H9 (cell line): ENCODE results near the gene ERAS. TPM values are rescaled to one million over a fixed set of nuclear protein-coding genes. Genes with fewer than 3 reads are reported as not detected.

Experiments used
- DNase-seq: peaks from one replicate; pipeline ENCODE4 v3.0.0-alpha.2; 2017
- H2AFZ ChIP-seq: one replicate; pipeline ENCODE4 v1.6.1; 2013; ENCODE audit warnings: mild to moderate bottlenecking, low read length, control low read depth, moderate library complexity
- H2AK5ac ChIP-seq: 2 replicates; pipeline ENCODE4 v1.6.1; 2013; ENCODE audit warnings: low read length, control low read depth, mixed read lengths; ENCODE audit not compliant: insufficient read length
- H2BK120ac ChIP-seq: one replicate; pipeline ENCODE4 v1.6.1; 2013; ENCODE audit warnings: low read depth, mild to moderate bottlenecking, low read length, control low read depth, inconsistent platforms; ENCODE audit not compliant: poor library complexity, severe bottlenecking
- H2BK12ac ChIP-seq: 2 replicates; pipeline ENCODE4 v1.6.1; 2013; ENCODE audit warnings: low read length, control low read depth, mixed read lengths, low read depth; ENCODE audit not compliant: insufficient read length
- H2BK15ac ChIP-seq: 2 replicates; pipeline ENCODE4 v1.6.1; 2013; ENCODE audit warnings: low read depth, low read length, control low read depth
- H2BK20ac ChIP-seq: one replicate; pipeline ENCODE4 v1.6.1; 2013; ENCODE audit warnings: low read depth, mild to moderate bottlenecking, low read length, control low read depth, inconsistent platforms; ENCODE audit not compliant: poor library complexity, severe bottlenecking
- H2BK5ac ChIP-seq: 2 replicates; pipeline ENCODE4 v1.6.1; 2013; ENCODE audit warnings: low read length, control low read depth, mixed read lengths; ENCODE audit not compliant: insufficient read length
- H3K14ac ChIP-seq: 2 replicates; pipeline ENCODE4 v1.6.1; 2013; ENCODE audit warnings: low read length, control low read depth; ENCODE audit not compliant: insufficient read depth
- H3K18ac ChIP-seq: 2 replicates; pipeline ENCODE4 v1.6.1; 2013; ENCODE audit warnings: low read depth, mild to moderate bottlenecking, mixed read lengths, low read length, control low read depth; ENCODE audit not compliant: insufficient read length
- H3K23ac ChIP-seq: 2 replicates; pipeline ENCODE4 v1.6.1; 2013; ENCODE audit warnings: low read length, control low read depth, mixed read lengths, low read depth; ENCODE audit not compliant: insufficient read length
- H3K23me2 ChIP-seq: 2 replicates; pipeline ENCODE4 v1.6.1; 2013; ENCODE audit warnings: low read depth, mild to moderate bottlenecking, mixed read lengths, low read length, control low read depth; ENCODE audit not compliant: insufficient read length, poor library complexity, severe bottlenecking
- H3K27ac ChIP-seq: 2 replicates; pipeline ENCODE4 v1.5.1; 2013; ENCODE audit warnings: low read length, control low read depth, mixed read lengths, low read depth; ENCODE audit not compliant: insufficient read length
- H3K27me3 ChIP-seq: 2 replicates; pipeline ENCODE4 v1.6.1; 2013; ENCODE audit warnings: low read length, control low read depth, inconsistent platforms; ENCODE audit not compliant: insufficient read depth
- H3K4ac ChIP-seq: 2 replicates; pipeline ENCODE4 v1.6.1; 2013; ENCODE audit warnings: low read depth, mild to moderate bottlenecking, control low read depth, inconsistent platforms, low read length, moderate library complexity
- H3K4me1 ChIP-seq: 2 replicates; pipeline ENCODE4 v1.6.1; 2013; ENCODE audit warnings: low read length, control low read depth, inconsistent platforms; ENCODE audit not compliant: insufficient read depth
- H3K4me2 ChIP-seq: 2 replicates; pipeline ENCODE4 v1.6.1; 2013; ENCODE audit warnings: low read length, control low read depth, mixed read lengths; ENCODE audit not compliant: insufficient read length, insufficient read depth
- H3K56ac ChIP-seq: 2 replicates; pipeline ENCODE4 v1.6.1; 2013; ENCODE audit warnings: low read depth, mild to moderate bottlenecking, mixed read lengths, low read length, control low read depth; ENCODE audit not compliant: insufficient read length
- H3K79me1 ChIP-seq: 2 replicates; pipeline ENCODE4 v1.6.1; 2013; ENCODE audit warnings: low read depth, mild to moderate bottlenecking, moderate library complexity, low read length, control low read depth, inconsistent platforms; ENCODE audit not compliant: insufficient read depth, poor library complexity, severe bottlenecking
- H3K79me2 ChIP-seq: 2 replicates; pipeline ENCODE4 v1.6.1; 2013; ENCODE audit warnings: low read length, control low read depth, inconsistent platforms; ENCODE audit not compliant: insufficient read depth
- H3K9ac ChIP-seq: 2 replicates; pipeline ENCODE4 v1.6.1; 2013; ENCODE audit warnings: low read length, control low read depth, mixed read lengths; ENCODE audit not compliant: insufficient read length; ENCODE audit errors: extremely low read depth
- H3K9me3 ChIP-seq: one replicate; pipeline ENCODE4 v1.6.1; 2013; ENCODE audit warnings: low read depth, low read length, inconsistent platforms; ENCODE audit not compliant: control insufficient read depth
- H3T11ph ChIP-seq: one replicate; pipeline ENCODE4 v1.6.1; 2013; ENCODE audit warnings: mild to moderate bottlenecking, low read length, control low read depth, inconsistent platforms
- H4K20me1 ChIP-seq: one replicate; pipeline ENCODE4 v1.6.1; 2013; ENCODE audit not compliant: control insufficient read depth, insufficient read length, insufficient read depth
- H4K5ac ChIP-seq: 2 replicates; pipeline ENCODE4 v1.6.1; 2013; ENCODE audit warnings: low read depth, mild to moderate bottlenecking, mixed read lengths, low read length, control low read depth; ENCODE audit not compliant: insufficient read length
- H4K8ac ChIP-seq: replicated peaks from 2 replicates; pipeline ENCODE4 v1.6.1; 2013; ENCODE audit warnings: low read length, control low read depth, mixed read lengths, low read depth; ENCODE audit not compliant: insufficient read length
- H4K91ac ChIP-seq: 2 replicates; pipeline ENCODE4 v1.6.1; 2013; ENCODE audit warnings: low read depth, mild to moderate bottlenecking, moderate library complexity, mixed read lengths, low read length, control low read depth; ENCODE audit not compliant: insufficient read length
- H3K27ac Mint-ChIP-seq, 3 experiments: 2 replicates in 2 of 3; 3 replicates in 1 of 3; pipeline ENCODE4 v1.8.0; 2020 to 2021; ENCODE audit warnings: mixed read lengths in 3 of 3, mild to moderate bottlenecking in 1 of 3, moderate library complexity in 1 of 3
- H3K27me3 Mint-ChIP-seq: 2 replicates; pipeline ENCODE4 v1.8.0; 2021; ENCODE audit warnings: low read depth, mild to moderate bottlenecking, moderate library complexity, mixed read lengths
- H3K36me3 Mint-ChIP-seq, 3 experiments: 2 replicates in 2 of 3; 3 replicates in 1 of 3; pipeline ENCODE4 v1.8.0; 2020 to 2021; ENCODE audit warnings: low read depth in 3 of 3, mixed read lengths in 3 of 3; ENCODE audit not compliant: insufficient read depth in 1 of 3
- H3K4me1 Mint-ChIP-seq, 2 experiments: 2 replicates each; pipeline ENCODE4 v1.8.0; 2020; ENCODE audit warnings: mixed read lengths in 2 of 2
- H3K4me3 Mint-ChIP-seq, 2 experiments: 2 replicates in 1 of 2; 3 replicates in 1 of 2; pipeline ENCODE4 v1.8.0; 2020 to 2021; ENCODE audit warnings: mild to moderate bottlenecking in 2 of 2, mixed read lengths in 2 of 2, moderate library complexity in 1 of 2
- H3K9me3 Mint-ChIP-seq, 2 experiments: 2 replicates in 1 of 2; 3 replicates in 1 of 2; pipeline ENCODE4 v1.8.0; 2020; ENCODE audit warnings: mild to moderate bottlenecking in 2 of 2, mixed read lengths in 2 of 2, moderate library complexity in 1 of 2
- WGBS: extraction: QIAGEN DNeasy Blood & Tissue Kit; methylation state at CpG from one replicate; pipeline ENCODE4 v1.1.7; 2013; ENCODE audit warnings: missing lambda C conversion rate, low lambda C conversion rate, mixed read lengths; ENCODE audit not compliant: insufficient read length; ENCODE audit errors: extremely low coverage; 5-methylcytosine and 5-hydroxymethylcytosine counted together
- total RNA-seq: library from RNA; stranded (reverse); gene quantifications from 2 replicates; pipeline ENCODE4 v1.2.1, GENCODE V29; 2021
- TF ChIP-seq, protein P1 (sequence below): fragments of 200-600 bp; sonication (generic); conservative IDR thresholded peaks from 3 replicates; pipeline ENCODE4 v1.8.0; 2021; ENCODE audit warnings: antibody characterized with exemption, mild to moderate bottlenecking

ERAS gene
- total RNA-seq, 1 experiment from 2014 or later: not detected

DNA sequence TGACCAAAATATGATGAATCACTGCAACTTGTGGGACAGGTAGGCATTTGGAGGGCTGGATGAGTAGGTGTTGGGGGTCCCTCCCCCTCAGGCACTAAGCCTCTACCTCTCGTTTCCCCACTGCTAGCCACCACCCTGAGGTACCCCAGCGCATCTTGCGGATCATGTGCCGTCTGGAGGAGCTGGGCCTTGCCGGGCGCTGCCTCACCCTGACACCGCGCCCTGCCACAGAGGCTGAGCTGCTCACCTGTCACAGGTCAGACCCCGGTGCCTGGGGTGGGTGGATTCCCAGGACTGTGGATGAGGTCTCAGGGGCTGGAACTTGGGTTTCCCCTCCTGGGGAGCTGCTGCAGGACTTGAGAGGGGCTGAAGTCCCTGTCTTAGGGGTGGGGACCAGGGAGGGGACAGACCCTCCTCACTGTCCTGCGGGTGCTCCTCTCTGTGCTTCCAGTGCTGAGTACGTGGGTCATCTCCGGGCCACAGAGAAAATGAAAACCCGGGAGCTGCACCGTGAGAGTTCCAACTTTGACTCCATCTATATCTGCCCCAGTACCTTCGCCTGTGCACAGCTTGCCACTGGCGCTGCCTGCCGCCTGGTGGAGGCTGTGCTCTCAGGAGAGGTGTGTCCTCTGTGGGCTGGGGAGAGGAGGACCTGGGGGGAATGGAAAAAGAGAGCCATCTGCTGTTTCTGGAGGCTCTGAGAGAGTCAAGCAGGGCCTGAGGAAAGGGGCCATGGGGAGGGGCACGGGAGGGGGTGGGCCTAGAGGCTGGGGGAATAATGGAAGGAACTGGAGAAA, 10.1 kb upstream of the ERAS start:
- Mint-ChIP-seq H3K4me1 (no peaks in the 10 kb centered on the region), H3K36me3 (peaks cover 10 to 54% (median 51%) of the 10 kb centered on the region in 3 experiments), H3K4me3 (no peak overlapping the region), H3K9me3 (peaks cover 61 to 84% of the 10 kb centered on the region in 2 experiments), H3K27me3 (peaks cover 2% of the 10 kb centered on the region), H3K27ac (no peak overlapping the region)
- Histone ChIP-seq H3K14ac (no peak overlapping the region), H3K27ac (no peak overlapping the region), H2BK15ac (no peak overlapping the region), H4K5ac (no peak overlapping the region), H4K91ac (no peak overlapping the region), H3K9ac (no peak overlapping the region), H3K4me2 (no peak overlapping the region), H3K4ac (no peak overlapping the region), H2BK12ac (no peak overlapping the region), H3T11ph (no peak overlapping the region), H3K18ac (no peak overlapping the region), H3K56ac (no peak overlapping the region), H3K23ac (no peak overlapping the region), H4K20me1 (no peaks in the 10 kb centered on the region), H2BK5ac (no peak overlapping the region), H3K4me1 (no peaks in the 10 kb centered on the region), H2BK120ac (no peak overlapping the region), H2BK20ac (no peak overlapping the region), H3K23me2 (no peaks in the 10 kb centered on the region), H2AK5ac (no peak overlapping the region), H3K27me3 (no peaks in the 10 kb centered on the region), H2AFZ (no peak overlapping the region), H3K79me2 (no peaks in the 10 kb centered on the region), H3K9me3 (peaks cover 24% of the 10 kb centered on the region), H4K8ac (no peak overlapping the region), H3K79me1 (no peaks in the 10 kb centered on the region)
- TF ChIP-seq, protein P1, sequence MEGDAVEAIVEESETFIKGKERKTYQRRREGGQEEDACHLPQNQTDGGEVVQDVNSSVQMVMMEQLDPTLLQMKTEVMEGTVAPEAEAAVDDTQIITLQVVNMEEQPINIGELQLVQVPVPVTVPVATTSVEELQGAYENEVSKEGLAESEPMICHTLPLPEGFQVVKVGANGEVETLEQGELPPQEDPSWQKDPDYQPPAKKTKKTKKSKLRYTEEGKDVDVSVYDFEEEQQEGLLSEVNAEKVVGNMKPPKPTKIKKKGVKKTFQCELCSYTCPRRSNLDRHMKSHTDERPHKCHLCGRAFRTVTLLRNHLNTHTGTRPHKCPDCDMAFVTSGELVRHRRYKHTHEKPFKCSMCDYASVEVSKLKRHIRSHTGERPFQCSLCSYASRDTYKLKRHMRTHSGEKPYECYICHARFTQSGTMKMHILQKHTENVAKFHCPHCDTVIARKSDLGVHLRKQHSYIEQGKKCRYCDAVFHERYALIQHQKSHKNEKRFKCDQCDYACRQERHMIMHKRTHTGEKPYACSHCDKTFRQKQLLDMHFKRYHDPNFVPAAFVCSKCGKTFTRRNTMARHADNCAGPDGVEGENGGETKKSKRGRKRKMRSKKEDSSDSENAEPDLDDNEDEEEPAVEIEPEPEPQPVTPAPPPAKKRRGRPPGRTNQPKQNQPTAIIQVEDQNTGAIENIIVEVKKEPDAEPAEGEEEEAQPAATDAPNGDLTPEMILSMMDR: no peak
- WGBS: no CpG with 5 or more reads among the region's 18 CpGs
- no peak for DNase-seq
